ENCODE data around the gene PHF13.

PHF13 gene

DNA sequence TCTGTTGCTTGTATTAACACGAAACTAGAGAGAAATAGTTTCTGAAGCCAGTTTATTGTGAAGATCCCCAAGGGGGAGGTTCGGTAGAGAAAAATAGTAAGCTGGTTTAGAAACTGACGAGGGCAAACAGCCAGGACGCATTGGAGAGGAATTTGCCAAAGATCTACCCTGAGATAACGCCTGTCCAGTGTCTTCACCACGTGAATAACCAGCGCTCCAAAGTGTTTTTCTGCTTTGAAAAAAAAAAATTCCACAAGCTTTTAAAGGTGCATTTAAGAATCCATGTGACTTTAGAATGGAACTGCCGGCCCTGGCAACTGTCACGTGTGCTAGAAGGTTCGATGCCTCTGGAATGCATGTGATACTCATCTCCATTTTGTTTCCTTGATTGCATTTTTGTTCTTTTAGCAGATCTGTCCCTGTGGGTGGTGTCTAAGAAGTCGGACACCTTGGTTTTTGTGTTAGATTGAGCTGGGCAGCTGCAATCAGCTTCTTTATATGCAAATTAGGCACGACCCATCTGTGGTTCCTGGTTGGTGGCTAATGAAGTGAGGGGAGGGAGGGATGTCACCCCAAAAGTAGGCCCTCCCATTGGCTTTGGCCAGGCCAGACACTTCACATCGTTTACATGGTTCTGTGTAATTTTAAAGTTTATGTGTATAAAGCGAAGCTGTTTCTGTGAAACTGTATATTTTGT lies 9.9 kb downstream of the PHF13 start:
- in situ Hi-C loops (cut with MboI; ENCODE audit: low pct_unique_long_range_greater_than_20kb, low sequenced_read_pairs, unreplicated experiment) = no loop called here
- TF ChIP-seq, protein P1, sequence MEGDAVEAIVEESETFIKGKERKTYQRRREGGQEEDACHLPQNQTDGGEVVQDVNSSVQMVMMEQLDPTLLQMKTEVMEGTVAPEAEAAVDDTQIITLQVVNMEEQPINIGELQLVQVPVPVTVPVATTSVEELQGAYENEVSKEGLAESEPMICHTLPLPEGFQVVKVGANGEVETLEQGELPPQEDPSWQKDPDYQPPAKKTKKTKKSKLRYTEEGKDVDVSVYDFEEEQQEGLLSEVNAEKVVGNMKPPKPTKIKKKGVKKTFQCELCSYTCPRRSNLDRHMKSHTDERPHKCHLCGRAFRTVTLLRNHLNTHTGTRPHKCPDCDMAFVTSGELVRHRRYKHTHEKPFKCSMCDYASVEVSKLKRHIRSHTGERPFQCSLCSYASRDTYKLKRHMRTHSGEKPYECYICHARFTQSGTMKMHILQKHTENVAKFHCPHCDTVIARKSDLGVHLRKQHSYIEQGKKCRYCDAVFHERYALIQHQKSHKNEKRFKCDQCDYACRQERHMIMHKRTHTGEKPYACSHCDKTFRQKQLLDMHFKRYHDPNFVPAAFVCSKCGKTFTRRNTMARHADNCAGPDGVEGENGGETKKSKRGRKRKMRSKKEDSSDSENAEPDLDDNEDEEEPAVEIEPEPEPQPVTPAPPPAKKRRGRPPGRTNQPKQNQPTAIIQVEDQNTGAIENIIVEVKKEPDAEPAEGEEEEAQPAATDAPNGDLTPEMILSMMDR (IDR thresholded peaks at IDR 0.05; ENCODE audit: extremely low read depth, insufficient read depth, missing control alignments) = no peak
- no peak for DNase-seq (ENCODE audit: low spot score)

DNA sequence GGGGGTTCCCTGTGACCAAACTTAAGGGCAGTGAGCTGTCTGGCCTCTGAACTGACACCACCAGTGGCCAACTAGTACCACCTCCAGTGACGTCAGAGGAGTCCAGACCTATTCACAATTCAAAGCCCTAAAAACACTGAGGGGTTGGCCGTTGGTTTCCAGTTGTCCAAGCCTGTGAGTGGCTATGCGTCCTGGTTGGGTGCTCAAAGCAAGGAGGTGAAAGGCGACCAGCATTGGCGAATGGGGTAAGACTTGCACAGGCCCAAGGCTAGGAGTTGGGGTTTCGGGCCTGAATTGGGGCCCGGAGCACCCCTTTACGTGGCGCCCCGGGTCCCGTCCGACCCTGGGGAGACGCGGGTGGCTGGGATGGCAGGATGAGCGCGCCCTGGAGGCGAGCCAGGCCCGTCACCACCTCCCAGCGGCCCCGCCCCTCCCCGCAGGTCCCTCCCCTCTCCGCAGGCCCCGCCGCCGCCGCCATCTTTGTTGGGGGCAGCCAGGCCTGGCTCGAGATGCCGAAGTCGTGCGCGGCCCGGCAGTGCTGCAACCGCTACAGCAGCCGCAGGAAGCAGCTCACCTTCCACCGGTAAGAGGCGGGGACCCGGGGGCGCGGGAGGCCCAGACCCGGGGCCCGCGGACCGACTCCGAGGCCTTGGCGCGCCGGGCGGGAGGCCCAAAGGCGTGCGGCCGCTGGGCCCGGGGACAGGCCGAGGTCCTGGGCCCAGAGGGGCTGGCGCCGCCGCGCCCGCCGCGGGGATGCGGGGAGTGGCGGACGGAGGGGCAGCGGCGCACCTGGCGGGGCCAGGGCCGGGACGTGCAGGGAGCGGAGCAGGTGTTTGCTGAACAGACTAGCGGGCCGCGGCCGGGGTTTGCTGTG lies 11.4 kb downstream of the PHF13 start, which contains the start of gene THAP3:
THAP3 (plus strand) TSS at position 159 of the 874 bp plus-strand sequence; CDS start at position 510, 351 bp downstream.
- in situ Hi-C loops (cut with MboI; ENCODE audit: low pct_unique_long_range_greater_than_20kb, low sequenced_read_pairs, unreplicated experiment) = no loop called here
- TF ChIP-seq, protein P1 (IDR thresholded peaks at IDR 0.05; ENCODE audit: extremely low read depth, insufficient read depth, missing control alignments) = peak; percentile 23
- DNase-seq (ENCODE audit: low spot score) = peak; percentile 96

DNA sequence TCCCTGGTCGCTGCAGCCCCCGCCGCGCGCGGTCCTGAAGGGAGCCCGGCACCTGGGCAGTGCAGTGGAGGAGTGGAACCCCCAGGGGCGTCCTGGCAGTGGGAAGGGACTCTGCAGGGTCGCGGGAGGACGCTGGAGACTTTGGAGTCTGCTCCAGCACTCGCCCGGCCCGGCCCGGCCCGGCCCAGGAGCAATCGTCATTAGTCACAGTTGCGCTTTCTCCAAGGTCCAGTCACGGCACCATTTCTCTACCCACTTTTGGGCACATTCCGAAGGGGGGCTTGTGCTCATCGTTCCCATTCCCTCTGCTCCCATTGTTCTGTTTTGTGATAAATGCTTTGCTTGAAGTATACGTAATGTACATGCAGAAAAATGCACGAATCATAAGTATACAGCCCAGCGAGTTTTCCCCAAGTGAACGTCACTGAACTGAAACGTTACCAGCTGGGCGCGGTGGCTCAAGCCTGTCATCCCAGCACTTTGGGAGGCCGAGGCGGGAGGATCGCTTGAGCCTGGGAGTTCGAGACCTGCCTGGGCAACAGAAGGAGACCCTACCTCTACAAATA lies 12.1 kb downstream of the PHF13 start:
- DNase-seq (ENCODE audit: low spot score) = no peak
- TF ChIP-seq, protein P1 (IDR thresholded peaks at IDR 0.05; ENCODE audit: extremely low read depth, insufficient read depth, missing control alignments) = no peak
- in situ Hi-C loops (cut with MboI; ENCODE audit: low pct_unique_long_range_greater_than_20kb, low sequenced_read_pairs, unreplicated experiment) = no loop called here

- no peak for DNase-seq (ENCODE audit: low spot score)
- TF ChIP-seq, protein P1 (IDR thresholded peaks at IDR 0.05; ENCODE audit: extremely low read depth, insufficient read depth, missing control alignments) = no peak
- in situ Hi-C loops (cut with MboI; ENCODE audit: low pct_unique_long_range_greater_than_20kb, low sequenced_read_pairs, unreplicated experiment) = no loop called here
Observed at GRCh38 chr1:6627031-6627430, 13.5 kb downstream of the PHF13 start.

DNA sequence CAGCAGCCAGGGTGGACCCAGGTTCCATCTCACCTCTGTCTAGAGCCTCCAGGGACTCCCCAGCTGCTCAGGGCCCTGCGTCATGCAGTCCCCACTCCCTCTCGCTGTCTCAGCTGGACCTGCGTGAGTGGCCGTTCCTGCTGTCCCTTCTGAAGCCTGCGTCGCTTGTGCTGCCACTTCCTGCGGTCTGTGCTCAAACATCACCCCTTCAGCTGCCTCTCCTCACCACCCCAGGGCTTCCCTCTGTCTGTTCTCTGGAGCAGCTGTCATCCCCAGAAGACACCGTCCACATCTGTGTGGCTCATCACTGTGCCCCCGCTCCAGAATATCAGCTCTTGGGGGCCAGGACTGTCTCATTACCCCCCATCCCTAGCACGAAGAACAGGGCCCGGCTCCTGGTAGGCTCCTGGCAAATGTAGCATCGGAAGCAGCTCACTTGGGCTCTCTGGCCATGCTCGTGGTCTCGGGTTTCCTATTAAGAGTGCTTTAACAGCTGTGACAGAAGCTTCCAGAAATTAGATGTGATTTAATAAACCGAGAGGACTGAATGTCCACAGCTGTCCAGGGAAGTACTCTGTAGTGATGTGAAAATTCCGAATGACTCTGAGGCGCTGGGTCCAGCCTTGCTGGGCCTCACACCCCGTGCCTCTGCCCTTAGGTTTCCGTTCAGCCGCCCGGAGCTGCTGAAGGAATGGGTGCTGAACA lies 14.5 kb downstream of the PHF13 start:
- TF ChIP-seq, protein P1 (IDR thresholded peaks at IDR 0.05; ENCODE audit: extremely low read depth, insufficient read depth, missing control alignments) = no peak
- no peak for DNase-seq (ENCODE audit: low spot score)
- in situ Hi-C loops (cut with MboI; ENCODE audit: low pct_unique_long_range_greater_than_20kb, low sequenced_read_pairs, unreplicated experiment) = no loop called here

DNA sequence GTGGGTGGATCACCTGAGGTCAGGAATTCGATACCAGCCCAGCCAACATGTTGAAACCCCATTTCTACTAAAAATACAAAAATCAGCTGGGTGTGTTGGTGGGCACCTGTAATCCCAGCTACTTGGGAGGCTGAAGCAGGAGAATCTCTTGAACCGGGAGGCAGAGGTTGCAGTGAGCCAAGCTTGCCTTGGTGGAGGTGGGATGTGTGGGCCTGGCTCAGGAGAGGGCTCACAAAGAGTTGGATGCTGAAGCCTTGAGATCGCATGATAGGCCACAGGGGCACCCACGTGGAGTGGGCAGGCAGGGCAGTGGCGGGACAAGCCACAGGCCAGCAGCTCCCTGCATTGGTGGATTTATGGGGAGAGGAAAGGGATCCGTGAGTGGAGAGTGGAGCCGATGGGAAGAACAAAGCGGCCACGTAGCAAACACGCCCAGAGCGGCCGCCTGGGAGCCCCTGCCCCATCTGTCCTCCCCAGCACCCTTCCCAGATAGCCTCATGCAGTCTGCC lies 15.5 kb downstream of the PHF13 start:
- in situ Hi-C loops (cut with MboI; ENCODE audit: low pct_unique_long_range_greater_than_20kb, low sequenced_read_pairs, unreplicated experiment) = no loop called here
- no peak for DNase-seq (ENCODE audit: low spot score)
- TF ChIP-seq, protein P1 (IDR thresholded peaks at IDR 0.05; ENCODE audit: extremely low read depth, insufficient read depth, missing control alignments) = no peak
